BLaER1 (cell line): ENCODE measurements around the gene SAFB2.

Experiments
- H3K27ac ChIP-seq: shearing (Covaris generic); formaldehyde crosslinking; 2 replicates; pipeline ENCODE4 v1.8.1; 2022
- H3K27me3 ChIP-seq: shearing (Covaris generic); formaldehyde crosslinking; 2 replicates; pipeline ENCODE4 v1.8.1; 2022
- H3K36me3 ChIP-seq: shearing (Covaris generic); formaldehyde crosslinking; 2 replicates; pipeline ENCODE4 v1.8.1; 2022
- H3K4me1 ChIP-seq: shearing (Covaris generic); formaldehyde crosslinking; 2 replicates; pipeline ENCODE4 v1.8.1; 2022
- H3K4me2 ChIP-seq: shearing (Covaris generic); formaldehyde crosslinking; 2 replicates; pipeline ENCODE4 v1.8.1; 2022
- H3K4me3 ChIP-seq: shearing (Covaris generic); formaldehyde crosslinking; 2 replicates; pipeline ENCODE4 v1.8.1; 2022
- H3K9ac ChIP-seq: shearing (Covaris generic); formaldehyde crosslinking; 2 replicates; pipeline ENCODE4 v1.8.1; 2022
- H3K9me3 ChIP-seq: shearing (Covaris generic); formaldehyde crosslinking; 2 replicates; pipeline ENCODE4 v1.8.1; 2022
- H4K20me1 ChIP-seq: shearing (Covaris generic); formaldehyde crosslinking; 2 replicates; pipeline ENCODE4 v1.8.1; 2022
- Cebpa-rat ChIP-seq: shearing (Covaris generic); IDR thresholded peaks from 2 replicates; pipeline ENCODE4 v1.8.1; 2022

Gene SAFB2

DNA sequence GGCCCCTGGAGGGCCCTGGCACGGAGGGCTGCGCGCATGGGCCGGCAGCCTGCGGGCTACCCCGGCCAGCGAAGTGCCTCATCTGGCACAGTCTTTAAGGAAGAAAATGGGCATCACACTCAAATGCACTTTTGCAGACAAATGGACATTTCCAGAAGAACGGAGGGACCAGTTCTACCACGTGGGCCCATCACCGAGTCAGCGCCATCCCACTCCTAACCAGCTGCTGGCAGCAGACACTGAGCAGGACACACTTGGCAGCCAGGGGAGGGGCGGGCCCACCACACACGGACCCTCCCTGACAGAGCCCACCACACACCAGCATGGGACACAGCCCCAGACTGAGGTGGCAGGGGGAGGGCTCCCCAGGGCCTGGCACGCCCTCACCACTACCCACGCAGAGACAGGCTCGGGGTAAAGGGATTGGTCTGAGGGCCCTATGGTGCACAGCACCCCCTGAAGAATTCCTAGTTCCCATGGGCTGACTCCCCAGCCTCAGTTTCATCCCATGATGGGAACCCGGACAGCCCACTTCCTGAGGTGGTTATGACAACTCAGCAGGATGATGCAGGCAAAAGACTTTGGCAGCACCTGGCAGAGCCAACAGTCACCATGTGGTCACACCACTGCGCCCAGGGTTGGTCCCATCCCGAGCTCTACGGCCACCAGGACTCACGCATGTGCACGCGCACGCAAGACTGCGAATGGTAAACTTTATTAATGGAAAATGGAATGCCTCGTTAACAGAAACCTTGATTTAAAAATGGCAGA lies 36.1 kb downstream of the SAFB2 start:
- TF ChIP-seq Cebpa-rat: no peak
- H3K9ac ChIP-seq: peak overlapping the region; percentile 77
- peak overlapping the region; percentile 93 for H3K27ac ChIP-seq
- H3K9me3 ChIP-seq: no peaks in the 10 kb centered on the region
- H3K4me2 ChIP-seq: peak overlapping the region; percentile 91
- peak overlapping the region; percentile 45 for H3K4me3 ChIP-seq
- peaks cover 22% of the 10 kb centered on the region; the same call in 1 of the 2 replicates for H4K20me1 ChIP-seq
- H3K36me3 ChIP-seq: peaks cover 62% of the 10 kb centered on the region
- peaks cover 77% of the 10 kb centered on the region for H3K4me1 ChIP-seq
- H3K27me3 ChIP-seq: no peaks in the 10 kb centered on the region

DNA sequence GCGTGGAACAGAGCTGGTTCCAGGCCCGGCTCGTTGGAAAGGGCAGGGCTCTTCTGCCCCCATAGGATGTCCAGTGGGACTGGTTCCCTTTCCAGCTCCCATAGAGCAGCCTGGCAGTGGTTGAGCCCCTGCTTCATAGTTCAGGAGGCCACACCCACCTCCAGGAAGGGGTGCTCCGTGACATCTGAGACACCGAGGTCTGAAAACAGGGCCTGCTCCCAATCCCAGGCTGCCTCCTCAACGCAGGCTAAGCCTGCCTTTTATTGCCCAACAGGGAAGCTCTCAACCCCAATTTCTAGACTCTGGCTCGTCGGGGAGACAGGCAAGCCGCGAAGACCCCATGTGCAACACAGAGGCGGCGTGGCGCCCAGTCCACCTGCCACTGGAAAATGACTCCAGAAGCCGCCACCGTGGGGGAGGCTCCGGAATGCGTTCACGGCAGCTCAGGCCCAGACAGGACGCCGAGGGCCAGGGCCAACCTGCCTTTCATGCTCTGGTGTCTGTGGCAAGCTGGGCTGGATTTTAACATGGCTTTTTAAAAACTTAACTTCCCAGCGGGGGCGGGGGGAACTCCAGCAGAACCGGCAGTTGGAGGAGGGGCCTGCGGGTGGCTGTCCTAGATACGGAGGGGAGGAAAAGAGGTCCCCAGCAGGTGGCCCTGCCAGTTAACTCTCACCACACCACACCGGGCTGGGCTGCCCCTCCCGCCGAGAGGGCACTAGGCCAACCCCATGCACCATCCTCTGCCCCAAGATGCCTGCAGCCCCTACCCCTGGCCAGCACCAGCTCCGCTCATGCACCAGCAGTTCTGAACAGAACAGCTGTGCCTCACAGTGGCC lies 36.9 kb downstream of the SAFB2 start:
- Histone ChIP-seq H3K4me3 (peak overlapping the region; percentile 45), H3K9ac (peak overlapping the region; percentile 77), H3K9me3 (no peaks in the 10 kb centered on the region), H3K4me1 (peaks cover 85% of the 10 kb centered on the region), H4K20me1 (peaks cover 20% of the 10 kb centered on the region; the same call in 1 of the 2 replicates), H3K36me3 (peaks cover 54% of the 10 kb centered on the region), H3K27ac (peak overlapping the region; percentile 93), H3K27me3 (no peaks in the 10 kb centered on the region), H3K4me2 (peak overlapping the region; percentile 91)
- 0 out of 2 replicates have a peak, but pooled peaks have one; percentile 14 for TF ChIP-seq Cebpa-rat

DNA sequence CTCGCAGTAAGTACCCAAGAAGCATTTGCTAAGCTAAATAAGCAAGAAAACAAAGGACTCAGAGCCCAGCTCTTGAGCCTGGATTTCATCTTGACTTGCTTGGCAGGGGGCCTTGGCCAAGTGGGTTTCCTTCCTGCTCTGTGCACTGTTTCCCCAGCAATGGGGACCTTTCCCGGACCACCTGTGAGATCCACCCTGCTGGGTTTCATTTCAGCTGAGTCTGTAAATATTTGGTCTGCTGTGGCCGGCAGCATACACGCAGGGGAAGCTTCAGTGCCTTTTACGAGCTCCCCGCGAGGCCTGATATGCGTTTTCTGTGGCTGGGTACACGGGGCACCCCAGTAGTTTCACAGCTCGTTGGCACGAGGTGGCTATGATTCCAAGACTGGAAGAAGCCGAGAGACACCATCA lies 42.4 kb downstream of the SAFB2 start:
- no peak overlapping the region for H3K4me3 ChIP-seq
- peak overlapping the region; percentile 91 for H3K4me2 ChIP-seq
- peaks cover 78% of the 10 kb centered on the region for H3K4me1 ChIP-seq
- H3K9me3 ChIP-seq: no peaks in the 10 kb centered on the region
- peaks cover 11% of the 10 kb centered on the region; the same call in 1 of the 2 replicates for H3K36me3 ChIP-seq
- no peaks in the 10 kb centered on the region for H3K27me3 ChIP-seq
- H3K27ac ChIP-seq: peak overlapping the region; percentile 74
- H4K20me1 ChIP-seq: no peaks in the 10 kb centered on the region
- no peak for TF ChIP-seq Cebpa-rat
- H3K9ac ChIP-seq: peak overlapping the region; percentile 44

DNA sequence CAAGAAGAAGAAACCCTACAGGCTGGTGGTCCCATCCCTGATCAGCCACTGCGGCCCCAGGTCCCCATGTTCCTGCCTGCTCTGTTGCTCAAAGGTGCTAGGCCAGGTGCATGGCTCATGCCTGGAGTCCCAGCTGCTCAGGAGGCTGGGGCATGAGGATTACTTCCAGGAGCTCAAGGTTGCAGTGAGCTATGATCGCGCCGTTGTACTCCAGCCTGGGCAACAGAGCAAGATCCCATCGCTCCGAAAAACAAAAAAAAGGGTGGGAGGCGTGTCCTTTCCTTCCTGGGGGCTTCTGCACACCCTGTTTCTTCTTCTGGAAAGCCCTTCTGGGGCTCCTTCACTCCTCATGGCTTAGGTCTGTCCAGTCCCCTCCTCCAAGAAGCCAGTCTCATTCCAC lies 42.9 kb downstream of the SAFB2 start:
- peaks cover 78% of the 10 kb centered on the region for H3K4me1 ChIP-seq
- H3K4me3 ChIP-seq: no peak overlapping the region
- no peaks in the 10 kb centered on the region for H4K20me1 ChIP-seq
- H3K4me2 ChIP-seq: peak overlapping the region; percentile 91
- TF ChIP-seq Cebpa-rat: no peak
- H3K27ac ChIP-seq: peak overlapping the region; percentile 74
- H3K36me3 ChIP-seq: peaks cover 11% of the 10 kb centered on the region; the same call in 1 of the 2 replicates
- no peaks in the 10 kb centered on the region for H3K27me3 ChIP-seq
- no peak overlapping the region; the same call in 1 of the 2 replicates for H3K9ac ChIP-seq
- H3K9me3 ChIP-seq: no peaks in the 10 kb centered on the region

DNA sequence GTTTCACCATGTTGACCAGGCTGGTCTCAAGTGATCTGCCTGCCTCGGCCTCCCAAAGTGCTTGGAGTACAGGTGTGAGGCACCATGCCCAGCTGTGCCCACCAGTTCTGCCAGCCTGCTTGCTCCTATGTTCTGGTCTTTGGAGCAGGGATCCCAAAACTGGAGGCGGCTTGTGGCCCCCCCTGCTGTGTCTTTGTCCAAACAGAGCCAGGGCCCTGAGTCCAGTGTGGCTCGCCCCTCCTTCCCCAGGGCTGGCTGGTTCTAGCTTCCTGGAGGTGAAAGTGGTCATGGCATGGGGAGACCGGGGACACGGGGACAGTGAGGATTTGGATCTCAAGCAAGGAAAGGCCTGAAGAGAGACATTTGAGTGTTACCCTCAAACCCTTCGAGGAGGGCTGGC lies 43.3 kb downstream of the SAFB2 start:
- Histone ChIP-seq H3K4me3 (no peak overlapping the region), H4K20me1 (no peaks in the 10 kb centered on the region), H3K9ac (no peak overlapping the region), H3K4me1 (peaks cover 78% of the 10 kb centered on the region), H3K27ac (peak overlapping the region; percentile 74; the same call in 1 of the 2 replicates), H3K27me3 (no peaks in the 10 kb centered on the region), H3K36me3 (peaks cover 10% of the 10 kb centered on the region; the same call in 1 of the 2 replicates), H3K9me3 (no peaks in the 10 kb centered on the region), H3K4me2 (peak overlapping the region; percentile 91)
- TF ChIP-seq Cebpa-rat: no peak

DNA sequence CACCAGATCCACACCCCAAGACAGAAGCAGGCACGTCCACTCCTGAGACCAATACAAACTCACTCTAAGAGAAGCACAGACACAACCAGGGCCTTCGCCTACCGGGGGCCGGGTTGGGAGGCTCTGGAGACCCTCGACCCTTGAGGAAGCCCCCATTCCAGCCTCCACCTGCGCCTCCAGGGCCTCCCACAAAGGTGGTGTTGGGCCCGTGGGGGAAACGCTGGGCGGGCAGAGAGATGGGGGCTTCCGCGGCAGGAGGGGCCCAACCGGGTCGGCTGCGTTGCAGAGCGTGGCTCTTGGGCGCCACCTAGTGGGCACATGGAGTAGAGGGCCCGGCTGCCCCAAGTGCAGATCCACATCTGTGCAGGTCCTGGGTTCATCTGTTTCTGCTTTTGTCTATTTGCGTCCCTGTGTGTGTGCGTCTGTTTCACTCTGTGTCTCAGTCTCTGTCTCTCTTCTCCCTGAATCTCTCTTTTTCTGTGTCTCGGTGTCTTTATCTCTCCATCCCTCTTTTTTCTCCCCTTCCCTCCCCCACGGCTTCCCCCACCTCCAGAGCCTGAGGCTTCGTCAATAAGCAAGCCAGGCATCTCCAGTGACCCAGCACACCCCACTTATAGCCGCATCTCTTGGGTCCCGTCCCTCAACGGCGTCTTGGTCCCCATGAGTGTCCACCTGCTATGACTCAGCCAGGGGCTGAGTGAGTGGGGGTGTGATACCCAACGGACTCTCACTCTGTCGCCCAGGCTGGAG lies 44.3 kb downstream of the SAFB2 start:
- peaks cover 68% of the 10 kb centered on the region for H3K4me1 ChIP-seq
- H3K27me3 ChIP-seq: no peaks in the 10 kb centered on the region
- no peaks in the 10 kb centered on the region for H4K20me1 ChIP-seq
- TF ChIP-seq Cebpa-rat: no peak
- H3K4me3 ChIP-seq: no peak overlapping the region
- H3K9ac ChIP-seq: peak overlapping the region; percentile 54; the same call in 1 of the 2 replicates
- no peaks in the 10 kb centered on the region for H3K36me3 ChIP-seq
- H3K27ac ChIP-seq: peak overlapping the region; percentile 51; the same call in 1 of the 2 replicates
- H3K4me2 ChIP-seq: peak overlapping the region; percentile 74
- H3K9me3 ChIP-seq: no peaks in the 10 kb centered on the region

DNA sequence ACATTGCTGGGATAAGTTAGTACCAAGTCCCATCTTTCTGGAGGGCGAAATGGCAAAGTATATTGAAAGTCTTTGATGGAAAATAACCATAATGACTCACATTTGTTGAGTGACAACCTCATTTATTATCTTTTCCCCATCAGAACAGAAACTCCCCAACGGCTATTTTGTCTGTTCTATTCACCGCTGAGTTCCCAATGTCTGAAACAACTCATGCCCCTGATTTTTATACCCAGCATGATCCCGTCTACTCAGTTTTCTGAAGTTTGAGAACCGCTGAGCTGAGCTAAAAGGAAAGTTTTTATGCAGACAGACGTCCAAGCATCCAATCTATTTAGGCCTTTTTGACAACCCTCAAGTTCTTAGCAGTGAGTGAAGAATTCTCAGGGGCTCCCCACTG lies 47.0 kb downstream of the SAFB2 start:
- H4K20me1 ChIP-seq: no peaks in the 10 kb centered on the region
- H3K27ac ChIP-seq: no peak overlapping the region
- peaks cover 61% of the 10 kb centered on the region for H3K4me1 ChIP-seq
- no peaks in the 10 kb centered on the region for H3K27me3 ChIP-seq
- no peak overlapping the region for H3K4me2 ChIP-seq
- H3K9ac ChIP-seq: no peak overlapping the region
- H3K36me3 ChIP-seq: no peaks in the 10 kb centered on the region
- no peak for TF ChIP-seq Cebpa-rat
- H3K4me3 ChIP-seq: no peak overlapping the region
- H3K9me3 ChIP-seq: no peaks in the 10 kb centered on the region

DNA sequence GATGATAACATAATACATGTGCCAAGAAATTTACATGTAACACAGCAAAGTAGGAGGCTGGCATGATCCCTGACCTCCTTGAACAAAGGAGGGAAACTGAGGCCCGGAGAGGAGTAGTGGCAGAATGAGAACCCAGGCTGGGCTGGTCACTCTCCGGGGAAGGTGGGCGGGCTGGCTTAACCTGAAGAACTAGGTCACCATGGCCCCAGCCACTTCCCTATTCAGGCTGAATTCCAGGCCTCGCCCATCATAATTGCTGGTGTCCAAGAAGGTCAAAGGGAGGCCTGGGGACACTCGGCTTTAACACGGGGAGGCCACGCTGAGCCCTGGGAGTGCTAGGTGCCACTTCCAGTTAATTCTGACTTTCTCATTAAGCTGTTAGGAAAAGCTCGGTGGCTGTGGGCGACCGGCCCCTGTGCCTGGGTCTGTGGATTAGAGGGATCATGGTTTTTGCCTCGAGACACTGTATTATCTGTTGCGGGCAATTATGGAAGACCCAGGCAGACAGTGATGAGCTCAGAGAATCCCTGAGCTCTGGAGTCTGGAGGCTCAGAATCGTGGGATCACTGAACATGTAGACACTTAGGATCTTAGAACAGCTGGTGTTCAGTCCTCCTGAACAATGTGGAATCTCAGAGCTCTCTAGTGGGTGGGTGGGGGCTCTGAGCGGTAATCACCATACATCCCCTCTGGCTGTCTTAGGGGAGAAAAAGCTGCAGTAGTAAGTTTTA lies 49.9 kb downstream of the SAFB2 start:
- peak overlapping the region; percentile 63 for H3K4me2 ChIP-seq
- H4K20me1 ChIP-seq: no peaks in the 10 kb centered on the region
- H3K4me1 ChIP-seq: peaks cover 32% of the 10 kb centered on the region
- no peaks in the 10 kb centered on the region for H3K27me3 ChIP-seq
- H3K27ac ChIP-seq: peak overlapping the region; percentile 40
- H3K9me3 ChIP-seq: no peaks in the 10 kb centered on the region
- H3K36me3 ChIP-seq: no peaks in the 10 kb centered on the region
- 0 out of 2 replicates have a peak overlapping the region, but pooled peaks have one; percentile 48 for H3K9ac ChIP-seq
- no peak overlapping the region for H3K4me3 ChIP-seq
- TF ChIP-seq Cebpa-rat: no peak

DNA sequence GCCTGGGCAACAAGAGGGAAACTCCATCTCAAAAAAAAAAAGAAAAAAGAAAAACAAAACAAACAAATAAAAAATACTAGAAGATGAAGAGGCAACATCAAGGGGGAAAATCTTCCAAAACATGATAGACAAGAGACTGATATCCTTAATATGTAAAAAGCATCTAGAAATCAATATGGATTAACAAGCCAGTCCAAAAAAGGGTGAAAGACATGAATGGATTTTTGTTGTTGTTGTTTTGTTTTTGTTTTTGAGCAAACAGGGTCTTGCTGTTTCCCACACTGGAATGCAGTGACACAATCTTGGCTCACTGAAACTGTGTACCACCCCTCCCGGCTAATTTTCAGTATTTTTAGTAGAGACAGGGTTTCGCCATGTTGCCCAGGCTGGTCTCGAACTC lies 50.8 kb downstream of the SAFB2 start:
- TF ChIP-seq Cebpa-rat: no peak
- H3K36me3 ChIP-seq: no peaks in the 10 kb centered on the region
- no peaks in the 10 kb centered on the region for H3K27me3 ChIP-seq
- H3K4me3 ChIP-seq: no peak overlapping the region
- 0 out of 2 replicates have a peak overlapping the region, but pooled peaks have one; percentile 48 for H3K9ac ChIP-seq
- peaks cover 29% of the 10 kb centered on the region for H3K4me1 ChIP-seq
- no peaks in the 10 kb centered on the region for H3K9me3 ChIP-seq
- no peaks in the 10 kb centered on the region for H4K20me1 ChIP-seq
- H3K4me2 ChIP-seq: peak overlapping the region; percentile 63
- H3K27ac ChIP-seq: peak overlapping the region; percentile 40; the same call in 1 of the 2 replicates
